Measurements from ENCODE around the gene HIBADH. TPM values are rescaled to one million over a fixed set of nuclear protein-coding genes. Genes with fewer than 3 reads are reported as not detected.
A peak's percentile ranks its signal among the peaks of the same experiment; 100 is the strongest.

The HIBADH gene
- total and polyA plus RNA-seq, 2 of the 4 experiments (the other 2 are of a cell fraction), result 36.6 to 52.5 TPM

DNA sequence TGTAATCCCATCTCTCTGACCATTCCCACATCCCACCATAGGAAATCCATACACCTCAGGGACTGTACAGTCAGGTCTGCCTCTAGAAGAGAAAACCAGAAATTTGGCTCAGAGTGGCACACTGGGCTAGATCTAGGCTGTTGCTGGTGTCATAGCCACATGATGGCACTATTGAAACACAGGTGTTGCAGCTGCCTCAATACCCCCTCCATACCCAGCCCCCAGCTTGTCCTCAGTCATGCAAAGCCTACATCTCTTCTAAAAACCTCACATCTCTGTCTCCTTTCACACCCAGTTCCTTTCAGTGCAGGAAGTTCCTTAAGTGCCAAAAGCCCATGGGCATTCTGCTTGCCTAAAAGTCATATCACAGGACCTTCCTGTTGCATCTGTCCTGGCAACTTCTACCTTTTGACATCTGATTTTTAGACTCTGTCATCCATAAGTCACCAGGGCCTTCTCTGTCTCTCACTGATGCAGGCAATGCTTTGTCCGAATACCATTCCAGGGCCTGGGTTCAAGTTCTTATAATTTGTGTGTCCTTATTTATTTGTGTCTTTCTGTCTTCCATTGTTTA is 27.0 kb upstream of the HIBADH start:
- Histone ChIP-seq H3K4ac (ENCODE audit: low read depth, low read length) (no peak overlapping the region), H3K27ac (ENCODE audit: insufficient read depth, low read length) (no peak overlapping the region), H4K5ac (ENCODE audit: low read depth, low read length) (no peak overlapping the region), H3K4me2 (ENCODE audit: low read depth, low read length) (no peak overlapping the region), H3K14ac (replicated peaks; ENCODE audit: low read depth, low read length) (no peak overlapping the region), H2BK5ac (ENCODE audit: low read depth, low read length, poor library complexity, severe bottlenecking) (no peak overlapping the region), H3K23ac (ENCODE audit: low read depth, low read length) (no peak overlapping the region), H2AK5ac (ENCODE audit: low read depth, low read length) (no peak overlapping the region), H3K4me3 (ENCODE audit: insufficient read depth, low read depth, low read length) (no peak overlapping the region), H3K36me3 (ENCODE audit: control insufficient read depth, insufficient read depth, low read length) (no peaks in the 10 kb centered on the region), H3K27me3 (ENCODE audit: control insufficient read depth, insufficient read depth, low read length) (no peaks in the 10 kb centered on the region), H2BK15ac (ENCODE audit: low read depth, low read length) (no peak overlapping the region), H4K91ac (ENCODE audit: insufficient read depth, low read depth, low read length) (no peak overlapping the region), H2AK9ac (replicated peaks; ENCODE audit: low read depth, low read length, poor library complexity) (no peak overlapping the region), H4K20me1 (ENCODE audit: insufficient read depth, low read length) (no peaks in the 10 kb centered on the region), H3K9me3 (ENCODE audit: control insufficient read depth, insufficient read depth, low read length) (no peaks in the 10 kb centered on the region), H3K9me1 (ENCODE audit: insufficient read depth, low read length) (no peaks in the 10 kb centered on the region), H3K4me1 (ENCODE audit: control insufficient read depth, insufficient read depth, low read length) (0 out of 2 replicates have a peak, but pooled peaks cover 2% of the 10 kb centered on the region), H3K56ac (ENCODE audit: extremely low read depth, insufficient read depth, low read length) (no peak overlapping the region), H2BK20ac (ENCODE audit: low read depth, low read length) (no peak overlapping the region), H4K8ac (ENCODE audit: low read depth in 2 of 2, low read length in 2 of 2) (no peak overlapping the region), H3K79me1 (ENCODE audit: low read depth in 1 of 2, low read length in 2 of 2) (no peaks in the 10 kb centered on the region), H2BK120ac (ENCODE audit: low read depth, low read length) (no peak overlapping the region), H2AFZ (replicated peaks; ENCODE audit: low read length, poor library complexity) (no peak overlapping the region), H3K18ac (ENCODE audit: low read depth, low read length) (no peak overlapping the region), H3K9ac (ENCODE audit: low read depth, low read length) (no peak overlapping the region)
- BruUV-seq (replicated peaks), result no TSS peak
- no CpG with 5 or more reads among the region's 1 CpG for WGBS, 2 experiments (ENCODE audit: extremely low coverage in 2 of 2, insufficient read length in 1 of 2)
- DNase-seq (peak; percentile 31), ATAC-seq (ENCODE audit: low read depth) (peak; percentile 73)
- CTCF ChIA-PET, result interaction anchor here (1.0 kb wide), 1 partner anchor 85 kb away, joined by 3 read pairs; no protein-coding TSS in a partner anchor
- in situ Hi-C loops (cut with MboI; ENCODE audit: low sequenced_read_pairs) (no loop called here), dilution Hi-C loops (cut with HindIII; ENCODE audit: low sequenced_read_pairs, unreplicated experiment) (no loop called here), intact Hi-C loops (cut with micrococcal nuclease) (loop anchor here (1.0 to 5.0 kb wide), 3 partner anchors 33 to 330 kb away; no protein-coding TSS in a partner anchor)
- peak; percentile 45 for TF ChIP-seq CTCF (conservative IDR thresholded peaks at IDR 0.05; ENCODE audit: low read depth, low read length)
- peak; percentile 50 for TF ChIP-seq SMC3 (IDR thresholded peaks at IDR 0.05; ENCODE audit: low read depth, low read length)
- TF ChIP-seq RAD21 (IDR thresholded peaks at IDR 0.05; ENCODE audit: low read length), result peak; percentile 64
- TF ChIP-seq, protein P1, sequence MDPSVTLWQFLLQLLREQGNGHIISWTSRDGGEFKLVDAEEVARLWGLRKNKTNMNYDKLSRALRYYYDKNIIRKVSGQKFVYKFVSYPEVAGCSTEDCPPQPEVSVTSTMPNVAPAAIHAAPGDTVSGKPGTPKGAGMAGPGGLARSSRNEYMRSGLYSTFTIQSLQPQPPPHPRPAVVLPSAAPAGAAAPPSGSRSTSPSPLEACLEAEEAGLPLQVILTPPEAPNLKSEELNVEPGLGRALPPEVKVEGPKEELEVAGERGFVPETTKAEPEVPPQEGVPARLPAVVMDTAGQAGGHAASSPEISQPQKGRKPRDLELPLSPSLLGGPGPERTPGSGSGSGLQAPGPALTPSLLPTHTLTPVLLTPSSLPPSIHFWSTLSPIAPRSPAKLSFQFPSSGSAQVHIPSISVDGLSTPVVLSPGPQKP (IDR thresholded peaks at IDR 0.05; ENCODE audit: borderline replicate concordance, low read depth, low read length), result no peak
- POLR2A ChIA-PET (ENCODE audit: unreplicated experiment), result no interaction called here

Data from IMR-90 (cell line).